ENCODE results near the gene RAG1.

- TF ChIP-seq POLR2A (IDR thresholded peaks at IDR 0.05), result no peak
- TF ChIP-seq, protein P1, sequence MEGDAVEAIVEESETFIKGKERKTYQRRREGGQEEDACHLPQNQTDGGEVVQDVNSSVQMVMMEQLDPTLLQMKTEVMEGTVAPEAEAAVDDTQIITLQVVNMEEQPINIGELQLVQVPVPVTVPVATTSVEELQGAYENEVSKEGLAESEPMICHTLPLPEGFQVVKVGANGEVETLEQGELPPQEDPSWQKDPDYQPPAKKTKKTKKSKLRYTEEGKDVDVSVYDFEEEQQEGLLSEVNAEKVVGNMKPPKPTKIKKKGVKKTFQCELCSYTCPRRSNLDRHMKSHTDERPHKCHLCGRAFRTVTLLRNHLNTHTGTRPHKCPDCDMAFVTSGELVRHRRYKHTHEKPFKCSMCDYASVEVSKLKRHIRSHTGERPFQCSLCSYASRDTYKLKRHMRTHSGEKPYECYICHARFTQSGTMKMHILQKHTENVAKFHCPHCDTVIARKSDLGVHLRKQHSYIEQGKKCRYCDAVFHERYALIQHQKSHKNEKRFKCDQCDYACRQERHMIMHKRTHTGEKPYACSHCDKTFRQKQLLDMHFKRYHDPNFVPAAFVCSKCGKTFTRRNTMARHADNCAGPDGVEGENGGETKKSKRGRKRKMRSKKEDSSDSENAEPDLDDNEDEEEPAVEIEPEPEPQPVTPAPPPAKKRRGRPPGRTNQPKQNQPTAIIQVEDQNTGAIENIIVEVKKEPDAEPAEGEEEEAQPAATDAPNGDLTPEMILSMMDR (IDR thresholded peaks at IDR 0.05 in 8 of 11, conservative IDR thresholded peaks at IDR 0.05 in 3 of 11), result no peak
Observed at GRCh38 chr11:36565031-36565610, 2.7 kb upstream of the RAG1 start.

Measured in spleen (tissue), 7 donors.